ENCODE results near the gene CACNA1H.
A peak's percentile ranks its signal among the peaks of the same experiment; 100 is the strongest.

CACNA1H gene

GRCh38 chr16:1170076-1170418 is 17.1 kb downstream of the CACNA1H start:
- no peak for DNase-seq
- intact Hi-C loops (cut with DNase I), result no loop called here

- intact Hi-C loops (cut with DNase I), result no loop called here
- DNase-seq, result no peak
These were observed 18.1 kb downstream of the CACNA1H start for GRCh38 chr16:1171001-1171400.

GRCh38 chr16:1171854-1172428 is 19.0 kb downstream of the CACNA1H start:
- intact Hi-C loops (cut with DNase I), result no loop called here
- no peak for DNase-seq

- no peak for DNase-seq
- intact Hi-C loops (cut with DNase I), result no loop called here
These were observed 19.7 kb downstream of the CACNA1H start for GRCh38 chr16:1172651-1173050.

GRCh38 chr16:1173788-1174451 is 21.0 kb downstream of the CACNA1H start:
- DNase-seq, result no peak
- intact Hi-C loops (cut with DNase I), result no loop called here

- no peak for DNase-seq
- intact Hi-C loops (cut with DNase I), result no loop called here
These were observed 21.8 kb downstream of the CACNA1H start for GRCh38 chr16:1174477-1175357.

GRCh38 chr16:1175566-1176279 is 22.8 kb downstream of the CACNA1H start:
- no peak for DNase-seq
- intact Hi-C loops (cut with DNase I), result no loop called here

GRCh38 chr16:1176280-1176897 is 23.5 kb downstream of the CACNA1H start:
- DNase-seq, result no peak
- intact Hi-C loops (cut with DNase I), result no loop called here

GRCh38 chr16:1177053-1177452 is 24.1 kb downstream of the CACNA1H start:
- DNase-seq, result no peak
- intact Hi-C loops (cut with DNase I), result no loop called here

- intact Hi-C loops (cut with DNase I), result no loop called here
These were observed 24.8 kb downstream of the CACNA1H start for GRCh38 chr16:1177750-1178149.

GRCh38 chr16:1178295-1178910 is 25.5 kb downstream of the CACNA1H start:
- no peak for DNase-seq
- intact Hi-C loops (cut with DNase I), result no loop called here

More at GRCh38 chr16:1177750-1178149, 24.8 kb downstream of the CACNA1H start:
- no peak for DNase-seq

- intact Hi-C loops (cut with DNase I), result no loop called here
These were observed 27.9 kb downstream of the CACNA1H start for GRCh38 chr16:1180549-1181403.

GRCh38 chr16:1181404-1182315 is 28.8 kb downstream of the CACNA1H start:
- intact Hi-C loops (cut with DNase I), result no loop called here
- no peak for DNase-seq

More at GRCh38 chr16:1180549-1181403, 27.9 kb downstream of the CACNA1H start:
- no peak for DNase-seq

- DNase-seq, result peak in 3 of 10 donors; percentile 26 to 43 (median 34)
- intact Hi-C loops (cut with DNase I), result no loop called here
These were observed 29.4 kb downstream of the CACNA1H start for GRCh38 chr16:1182316-1182671.

- intact Hi-C loops (cut with DNase I), result no loop called here
- DNase-seq, result peak in 8 of 10 donors; percentile 21 to 93 (median 52)
These were observed 30.3 kb downstream of the CACNA1H start for GRCh38 chr16:1182950-1183907.

GRCh38 chr16:1184156-1184868 is 31.4 kb downstream of the CACNA1H start:
- DNase-seq, result no peak
- intact Hi-C loops (cut with DNase I), result no loop called here

Data from posterior cingulate gyrus (tissue), 11 donors.